ENCODE results near the gene CPM.
"Not testable (repeated sequence)": the region's sequence is repeated elsewhere in the genome, so short reads cannot be mapped to it uniquely, and the experiment has no call there.

The CPM gene

GRCh38 chr12:68815928-68816800 is 116.8 kb downstream of the CPM start:
- CTCF ChIA-PET: interaction anchor here (0.6 to 2.9 kb wide), 6 partner anchors 9 to 481 kb away, joined by 3 to 23 read pairs (median 4); partner anchors contain the start of gene MDM2
- DNase-seq (ENCODE audit: low read depth, low spot score): no peak
- no peak overlapping the region for H3K4me3 ChIP-seq (ENCODE audit: low read depth, low read length)
- POLR2A ChIA-PET: interaction anchor here (0.7 kb wide), 1 partner anchor 16 kb away, joined by 3 read pairs; no protein-coding TSS in a partner anchor
- TF ChIP-seq, protein P1, sequence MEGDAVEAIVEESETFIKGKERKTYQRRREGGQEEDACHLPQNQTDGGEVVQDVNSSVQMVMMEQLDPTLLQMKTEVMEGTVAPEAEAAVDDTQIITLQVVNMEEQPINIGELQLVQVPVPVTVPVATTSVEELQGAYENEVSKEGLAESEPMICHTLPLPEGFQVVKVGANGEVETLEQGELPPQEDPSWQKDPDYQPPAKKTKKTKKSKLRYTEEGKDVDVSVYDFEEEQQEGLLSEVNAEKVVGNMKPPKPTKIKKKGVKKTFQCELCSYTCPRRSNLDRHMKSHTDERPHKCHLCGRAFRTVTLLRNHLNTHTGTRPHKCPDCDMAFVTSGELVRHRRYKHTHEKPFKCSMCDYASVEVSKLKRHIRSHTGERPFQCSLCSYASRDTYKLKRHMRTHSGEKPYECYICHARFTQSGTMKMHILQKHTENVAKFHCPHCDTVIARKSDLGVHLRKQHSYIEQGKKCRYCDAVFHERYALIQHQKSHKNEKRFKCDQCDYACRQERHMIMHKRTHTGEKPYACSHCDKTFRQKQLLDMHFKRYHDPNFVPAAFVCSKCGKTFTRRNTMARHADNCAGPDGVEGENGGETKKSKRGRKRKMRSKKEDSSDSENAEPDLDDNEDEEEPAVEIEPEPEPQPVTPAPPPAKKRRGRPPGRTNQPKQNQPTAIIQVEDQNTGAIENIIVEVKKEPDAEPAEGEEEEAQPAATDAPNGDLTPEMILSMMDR (IDR thresholded peaks at IDR 0.05; ENCODE audit: insufficient read depth, low read length, missing control alignments): no peak

DNA sequence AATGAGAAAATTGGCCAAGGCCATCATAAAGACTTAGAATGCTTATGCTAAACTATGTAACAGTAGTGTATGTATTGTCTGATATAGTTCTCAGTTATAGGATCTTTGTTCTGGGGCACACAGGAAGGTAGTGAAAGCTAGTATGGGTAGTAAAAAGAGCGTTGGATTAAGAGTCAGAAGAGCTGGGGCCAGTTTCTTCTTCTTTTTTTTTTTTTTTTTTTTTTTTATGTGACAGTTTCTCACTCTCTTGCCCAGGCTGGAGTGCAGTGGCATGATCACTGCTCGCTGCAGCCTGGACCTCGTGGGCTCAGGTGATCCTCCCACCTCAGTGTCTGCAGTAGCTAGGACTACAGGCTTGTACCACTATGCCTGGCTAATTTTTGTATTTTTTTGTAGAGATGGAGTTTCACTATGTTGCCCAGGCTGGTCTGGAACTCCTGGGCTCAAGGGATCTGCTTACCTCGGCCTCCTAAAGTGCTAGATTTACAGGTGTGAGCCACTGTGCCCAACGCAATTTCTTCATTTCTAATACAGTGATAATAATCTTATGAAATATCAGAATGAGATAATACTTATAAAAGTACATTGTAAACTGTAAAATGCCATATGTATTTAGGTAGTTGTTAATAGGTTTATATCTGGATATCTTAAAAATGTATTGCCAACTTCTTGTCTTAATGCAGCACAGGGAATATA is 117.6 kb downstream of the CPM start:
- ChIA-PET CTCF (interaction anchor here (0.7 to 4.7 kb wide), 3 partner anchors 13 to 455 kb away, joined by 3 to 38 read pairs (median 5); no protein-coding TSS in a partner anchor), POLR2A (no interaction called here)
- no peak overlapping the region for H3K4me3 ChIP-seq (ENCODE audit: low read depth, low read length)
- DNase-seq (ENCODE audit: low read depth, low spot score): no peak
- TF ChIP-seq, protein P1 (IDR thresholded peaks at IDR 0.05; ENCODE audit: insufficient read depth, low read length, missing control alignments): no peak

GRCh38 chr12:68814490-68815231 is 118.3 kb downstream of the CPM start:
- H3K4me3 ChIP-seq (ENCODE audit: low read depth, low read length): no peak overlapping the region
- ChIA-PET POLR2A (no interaction called here), CTCF (interaction anchor here (4.7 kb wide), 1 partner anchor 16 kb away, joined by 38 read pairs; no protein-coding TSS in a partner anchor)
- TF ChIP-seq, protein P1 (IDR thresholded peaks at IDR 0.05; ENCODE audit: insufficient read depth, low read length, missing control alignments): no peak
- DNase-seq (ENCODE audit: low read depth, low spot score): no peak

- POLR2A ChIA-PET: interaction anchor here (1.0 to 1.2 kb wide), 2 partner anchors 9 to 67 kb away, joined by 3 to 5 read pairs; partner anchors contain the start of gene SLC35E3
- TF ChIP-seq, protein P1 (IDR thresholded peaks at IDR 0.05; ENCODE audit: insufficient read depth, low read length, missing control alignments): no peak
- H3K4me3 ChIP-seq (ENCODE audit: low read depth, low read length): no peak overlapping the region
- DNase-seq (ENCODE audit: low read depth, low spot score): no peak
- CTCF ChIA-PET: interaction anchor here (0.8 to 4.7 kb wide), 5 partner anchors 9 to 590 kb away, joined by 4 to 38 read pairs (median 4); no protein-coding TSS in a partner anchor
Observed at GRCh38 chr12:68813242-68813593, 119.8 kb downstream of the CPM start.

DNA sequence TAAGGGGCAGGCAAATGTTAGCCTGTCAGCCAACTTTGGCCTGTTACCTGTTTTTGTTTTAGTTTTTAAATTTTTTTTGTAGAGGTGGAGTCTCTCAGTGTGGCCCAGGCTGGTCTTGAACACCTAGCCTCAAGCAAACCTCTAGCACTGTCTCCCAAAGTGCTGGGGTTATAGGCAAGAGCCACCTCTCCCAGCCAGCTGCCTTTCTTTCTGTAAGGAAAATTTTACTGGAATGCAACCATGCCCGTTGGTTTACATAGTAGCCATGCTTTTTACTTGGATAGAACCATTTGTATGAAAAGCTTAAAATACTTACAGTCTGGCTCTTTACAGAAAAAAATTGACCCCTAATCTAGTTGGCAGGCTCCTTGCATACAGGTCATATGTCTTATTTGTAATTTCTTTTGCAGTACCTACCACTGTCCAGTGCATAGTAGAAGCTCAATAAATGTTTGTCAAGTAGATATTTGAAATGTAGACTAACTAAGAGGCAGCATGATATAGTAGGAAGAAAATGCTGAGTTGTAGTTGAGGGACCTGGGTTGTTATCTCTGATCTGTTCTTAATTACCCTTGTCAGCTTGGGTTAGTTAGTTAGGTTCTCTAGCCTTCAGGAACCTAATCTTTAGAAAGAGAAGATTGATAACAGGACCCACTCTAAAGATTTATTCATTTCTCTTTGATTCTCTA is 120.3 kb downstream of the CPM start:
- TF ChIP-seq, protein P1 (IDR thresholded peaks at IDR 0.05; ENCODE audit: insufficient read depth, low read length, missing control alignments): no peak
- POLR2A ChIA-PET: interaction anchor here (1.0 to 1.2 kb wide), 2 partner anchors 9 to 66 kb away, joined by 3 to 5 read pairs; partner anchors contain the start of gene SLC35E3
- H3K4me3 ChIP-seq (ENCODE audit: low read depth, low read length): peak overlapping the region; percentile 37
- CTCF ChIA-PET: interaction anchor here (0.8 to 4.7 kb wide), 5 partner anchors 9 to 589 kb away, joined by 4 to 38 read pairs (median 4); no protein-coding TSS in a partner anchor
- DNase-seq (ENCODE audit: low read depth, low spot score): no peak

GRCh38 chr12:68811573-68811972 is 121.4 kb downstream of the CPM start:
- CTCF ChIA-PET: interaction anchor here (1.4 to 4.7 kb wide), 3 partner anchors 10 to 51 kb away, joined by 4 to 38 read pairs (median 8); no protein-coding TSS in a partner anchor
- POLR2A ChIA-PET; DNase-seq (ENCODE audit: low read depth, low spot score): not testable (repeated sequence)
- H3K4me3 ChIP-seq (ENCODE audit: low read depth, low read length): peak overlapping the region; percentile 26

- DNase-seq (ENCODE audit: low read depth, low spot score); CTCF ChIA-PET; POLR2A ChIA-PET: not testable (repeated sequence)
- peak overlapping the region; percentile 97 for H3K4me3 ChIP-seq (ENCODE audit: low read depth, low read length)
Observed at GRCh38 chr12:68810027-68810389, 123.0 kb downstream of the CPM start.
